CD4-positive, alpha-beta memory T cell (primary cell): Measurements from ENCODE around the gene CAMK4. TPM values are rescaled to one million over a fixed set of nuclear protein-coding genes. Genes with fewer than 3 reads are reported as not detected.
"Not testable (repeated sequence)": the region's sequence is repeated elsewhere in the genome, so short reads cannot be mapped to it uniquely, and the experiment has no call there.

Experiments used
- CTCF ChIA-PET: fragments of 350-600 bp; sonication (Branson Sonifier 250); formaldehyde crosslinking; loops from one replicate; lab custom pipeline; 2021; ENCODE audit warnings: inconsistent platforms; ENCODE audit not compliant: partially characterized antibody; lab: Charles Lee
- POLR2A ChIA-PET: fragments of 350-600 bp; sonication (Branson Sonifier 250); formaldehyde crosslinking; loops from one replicate; lab custom pipeline; 2021; ENCODE audit not compliant: partially characterized antibody; lab: Charles Lee
- DNase-seq, 5 donors: peaks; one replicate each; pipeline versions ENCODE4 v3.0.0 to v3.0.0-alpha.2; 2020 to 2022; ENCODE audit warnings: mixed read lengths in 1 of 5
- H3K27ac ChIP-seq: one replicate; pipeline ENCODE4 v1.7.0; 2013; ENCODE audit warnings: low read depth, low read length
- H3K27me3 ChIP-seq: 2 replicates; pipeline ENCODE4 v1.7.0; 2013; ENCODE audit warnings: mild to moderate bottlenecking, low read length, moderate library complexity; ENCODE audit not compliant: insufficient read depth
- H3K36me3 ChIP-seq: 2 replicates; pipeline ENCODE4 v1.7.0; 2013; ENCODE audit warnings: mild to moderate bottlenecking, low read length, moderate library complexity; ENCODE audit not compliant: insufficient read depth
- H3K4me1 ChIP-seq: 2 replicates; pipeline ENCODE4 v1.7.0; 2013; ENCODE audit warnings: mild to moderate bottlenecking, low read length, moderate library complexity; ENCODE audit not compliant: insufficient read depth
- H3K4me3 ChIP-seq, 2 donors: one replicate each; pipeline ENCODE4 v1.7.0; 2013; ENCODE audit warnings: low read length in 2 of 2, mild to moderate bottlenecking in 1 of 2
- H3K9me3 ChIP-seq, 2 donors: one replicate each; pipeline ENCODE4 v1.7.0; 2013; ENCODE audit warnings: low read length in 2 of 2, control low read depth in 1 of 2; ENCODE audit not compliant: control insufficient read depth in 1 of 2
- H3K27ac Mint-ChIP-seq, 7 donors: one replicate each; pipeline ENCODE4 v1.8.0; 2020 to 2021; ENCODE audit warnings: mixed read lengths in 7 of 7, mild to moderate bottlenecking in 6 of 7, inconsistent platforms in 3 of 7, moderate library complexity in 3 of 7
- H3K27me3 Mint-ChIP-seq, 2 donors: one replicate each; pipeline ENCODE4 v1.8.0; 2020 to 2021; ENCODE audit warnings: mixed read lengths in 2 of 2
- H3K36me3 Mint-ChIP-seq, 2 donors: one replicate each; pipeline ENCODE4 v1.8.0; 2020 to 2021; ENCODE audit warnings: mixed read lengths in 2 of 2, inconsistent platforms in 1 of 2, mild to moderate bottlenecking in 1 of 2
- H3K4me1 Mint-ChIP-seq, 4 donors: one replicate each; pipeline ENCODE4 v1.8.0; 2020 to 2021; ENCODE audit warnings: mixed read lengths in 4 of 4, mild to moderate bottlenecking in 1 of 4
- H3K4me3 Mint-ChIP-seq, 8 donors: one replicate each; pipeline ENCODE4 v1.8.0; 2020 to 2021; ENCODE audit warnings: mixed read lengths in 8 of 8, mild to moderate bottlenecking in 7 of 8, moderate library complexity in 6 of 8, inconsistent platforms in 3 of 8
- H3K9me3 Mint-ChIP-seq, 8 donors: one replicate each; pipeline ENCODE4 v1.8.0; 2020 to 2021; ENCODE audit warnings: mixed read lengths in 8 of 8, mild to moderate bottlenecking in 5 of 8, inconsistent platforms in 3 of 8, moderate library complexity in 1 of 8
- intact Hi-C: fragments of 100-400 bp; cut with micrococcal nuclease; formaldehyde crosslinking; loops from one replicate; pipeline ENCODE4 v1.15.1; 2023
- polyA plus RNA-seq, 2 donors: library from polyadenylated mRNA; unstranded; fragments of 300-500 nt; fragmentation: Illumina TruSeq; gene quantifications; one replicate each; pipeline ENCODE4 v1.2.3, GENCODE V29; 2021
- total RNA-seq, 2 experiments: library from RNA; stranded (reverse); gene quantifications; one replicate each; pipeline ENCODE4 v1.2.3, GENCODE V29; 2021

The CAMK4 gene
- total and polyA plus RNA-seq, 4 experiments from 2014 or later, result 84.3 to 257 (median 165) TPM

DNA sequence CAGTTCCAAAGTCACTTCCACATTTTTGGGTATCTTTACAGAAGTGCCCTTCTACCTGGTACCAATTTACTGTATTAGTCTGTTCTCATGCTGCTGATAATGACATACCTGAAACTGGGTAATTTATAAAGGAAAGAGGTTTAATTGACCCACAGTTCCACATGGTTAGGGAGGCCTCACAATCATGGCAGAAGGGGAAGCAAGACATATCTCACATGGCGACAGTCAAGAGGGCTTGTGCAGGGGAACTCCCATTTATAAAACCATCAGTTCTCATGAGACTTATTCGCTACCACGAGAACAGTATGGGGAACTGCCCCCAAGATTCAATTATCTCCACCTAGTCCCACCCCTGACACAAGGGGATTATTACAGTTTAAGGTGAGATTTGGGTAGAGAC lies 185.9 kb downstream of the CAMK4 start:
- not testable (repeated sequence) for H3K4me3 Mint-ChIP-seq

DNA sequence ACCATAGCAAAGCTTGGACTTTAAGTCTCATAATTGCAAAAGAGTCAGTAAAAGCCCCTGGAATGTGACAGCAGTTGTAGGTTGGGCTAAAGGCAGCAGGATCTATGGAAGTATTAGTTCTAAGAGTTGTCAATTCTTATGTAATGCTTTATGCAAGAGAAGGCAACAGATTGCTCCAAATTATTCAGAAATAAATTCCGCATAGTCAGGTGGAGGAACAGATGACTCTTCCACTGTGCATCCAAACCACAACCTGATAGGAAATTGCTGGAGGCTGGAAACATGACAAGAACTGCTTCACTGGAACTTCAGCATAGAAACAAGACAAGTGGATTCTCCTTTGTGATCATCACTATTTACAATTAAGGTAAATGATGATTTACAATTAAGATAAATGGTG lies 187.1 kb downstream of the CAMK4 start:
- H3K36me3 Mint-ChIP-seq, result peaks cover 50 to 64% of the 10 kb centered on the region in 2 donors
- no peak overlapping the region for H3K27ac ChIP-seq
- ChIA-PET POLR2A (no interaction called here), CTCF (no interaction called here)
- peak overlapping the region in 1 of 7 donors; percentile 16 for H3K27ac Mint-ChIP-seq
- no peaks in the 10 kb centered on the region for H3K27me3 ChIP-seq
- H3K4me3 ChIP-seq, result no peak overlapping the region
- no peaks in the 10 kb centered on the region for H3K9me3 ChIP-seq
- peaks cover 0 to 6% (median 1%) of the 10 kb centered on the region in 8 donors for H3K9me3 Mint-ChIP-seq
- peaks cover 3% of the 10 kb centered on the region for H3K36me3 ChIP-seq
- no peak for DNase-seq
- intact Hi-C loops, result no loop called here
- H3K4me1 Mint-ChIP-seq, result peaks cover 0 to 12% (median 8%) of the 10 kb centered on the region in 4 donors
- no peaks in the 10 kb centered on the region for H3K27me3 Mint-ChIP-seq
- H3K4me1 ChIP-seq, result no peaks in the 10 kb centered on the region
- no peak overlapping the region for H3K4me3 Mint-ChIP-seq

More for the DNA sequence above, 185.9 kb downstream of the CAMK4 start:
- CTCF ChIA-PET, H3K27me3 ChIP-seq, H3K9me3 ChIP-seq, POLR2A ChIA-PET, H3K4me3 ChIP-seq, intact Hi-C loops, H3K27me3 Mint-ChIP-seq, H3K27ac ChIP-seq, H3K36me3 ChIP-seq, H3K9me3 Mint-ChIP-seq, DNase-seq, H3K4me1 ChIP-seq: not testable (repeated sequence)
- Mint-ChIP-seq H3K4me1 (peaks cover 0 to 16% (median 11%) of the 10 kb centered on the region in 4 donors), H3K27ac (peak overlapping the region in 4 of 7 donors; percentile 7 to 74 (median 46)), H3K36me3 (peaks cover 55 to 73% of the 10 kb centered on the region in 2 donors)

DNA sequence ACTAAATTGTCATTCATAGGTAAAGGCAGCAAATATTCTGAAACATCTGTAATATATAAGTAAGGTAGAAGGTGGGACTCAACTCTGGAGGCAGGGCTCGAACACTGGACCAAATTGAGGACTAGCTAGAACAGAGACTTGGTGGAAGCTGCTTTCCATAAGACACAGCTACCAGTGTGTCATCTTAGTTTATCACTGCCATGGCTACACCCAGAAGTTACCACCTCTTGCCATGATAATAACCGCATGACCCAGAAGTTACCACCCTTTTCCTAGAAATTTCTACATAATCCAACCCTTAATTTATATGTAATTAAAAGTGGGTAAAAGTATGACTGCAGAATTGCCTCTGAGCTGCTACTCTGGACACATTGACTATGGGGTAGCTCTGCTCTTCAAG lies 188.4 kb downstream of the CAMK4 start:
- H3K4me3 Mint-ChIP-seq, result no peak overlapping the region
- POLR2A ChIA-PET, result interaction anchor here (0.9 kb wide), 1 partner anchor 68 kb away, joined by 3 read pairs; no protein-coding TSS in a partner anchor

DNA sequence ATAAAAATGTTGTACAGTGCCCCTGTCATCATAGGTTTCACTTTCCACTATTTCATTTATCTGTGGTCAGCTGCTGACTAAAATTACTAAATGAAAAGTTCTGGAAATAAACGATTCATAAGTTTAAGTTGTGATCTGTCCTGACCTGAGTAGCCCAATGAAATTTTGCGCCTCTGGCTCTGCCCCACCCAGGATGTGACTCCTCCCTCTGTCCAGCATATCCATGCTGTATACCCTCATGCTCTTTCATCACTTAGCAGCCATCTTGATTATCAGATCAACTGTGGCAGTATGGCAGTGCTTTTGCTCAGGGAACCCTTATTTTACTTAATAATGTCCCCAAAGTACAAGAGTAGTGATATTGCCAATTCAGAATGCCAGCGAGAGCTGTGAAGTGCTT lies 190.9 kb downstream of the CAMK4 start:
- Histone ChIP-seq H3K9me3 (no peaks in the 10 kb centered on the region), H3K27me3 (no peaks in the 10 kb centered on the region), H3K4me1 (no peaks in the 10 kb centered on the region), H3K36me3 (peaks cover 3% of the 10 kb centered on the region), H3K4me3 (no peak overlapping the region), H3K27ac (no peak overlapping the region)
- peak overlapping the region in 2 of 7 donors; percentile 1 to 3 for H3K27ac Mint-ChIP-seq
- peaks cover 36 to 47% of the 10 kb centered on the region in 2 donors for H3K36me3 Mint-ChIP-seq
- DNase-seq, result no peak
- H3K4me1 Mint-ChIP-seq, result peaks cover 0 to 4% (median 3%) of the 10 kb centered on the region in 4 donors
- H3K9me3 Mint-ChIP-seq, result peaks cover 0 to 9% (median 5%) of the 10 kb centered on the region in 8 donors
- intact Hi-C loops, result no loop called here
- CTCF ChIA-PET, result no interaction called here
- POLR2A ChIA-PET, result no interaction called here
- H3K27me3 Mint-ChIP-seq, result no peaks in the 10 kb centered on the region
- H3K4me3 Mint-ChIP-seq, result no peak overlapping the region

More for the DNA sequence above, 188.4 kb downstream of the CAMK4 start:
- Histone ChIP-seq H3K4me1 (no peaks in the 10 kb centered on the region), H3K36me3 (peaks cover 3% of the 10 kb centered on the region), H3K9me3 (no peaks in the 10 kb centered on the region), H3K4me3 (no peak overlapping the region), H3K27me3 (no peaks in the 10 kb centered on the region), H3K27ac (no peak overlapping the region)
- no peak overlapping the region for H3K27ac Mint-ChIP-seq
- peaks cover 0 to 4% (median 2%) of the 10 kb centered on the region in 8 donors for H3K9me3 Mint-ChIP-seq
- intact Hi-C loops, result no loop called here
- no peak for DNase-seq
- peaks cover 51 to 60% of the 10 kb centered on the region in 2 donors for H3K36me3 Mint-ChIP-seq
- CTCF ChIA-PET, result no interaction called here
- H3K27me3 Mint-ChIP-seq, result no peaks in the 10 kb centered on the region
- peaks cover 0 to 12% (median 8%) of the 10 kb centered on the region in 4 donors for H3K4me1 Mint-ChIP-seq

DNA sequence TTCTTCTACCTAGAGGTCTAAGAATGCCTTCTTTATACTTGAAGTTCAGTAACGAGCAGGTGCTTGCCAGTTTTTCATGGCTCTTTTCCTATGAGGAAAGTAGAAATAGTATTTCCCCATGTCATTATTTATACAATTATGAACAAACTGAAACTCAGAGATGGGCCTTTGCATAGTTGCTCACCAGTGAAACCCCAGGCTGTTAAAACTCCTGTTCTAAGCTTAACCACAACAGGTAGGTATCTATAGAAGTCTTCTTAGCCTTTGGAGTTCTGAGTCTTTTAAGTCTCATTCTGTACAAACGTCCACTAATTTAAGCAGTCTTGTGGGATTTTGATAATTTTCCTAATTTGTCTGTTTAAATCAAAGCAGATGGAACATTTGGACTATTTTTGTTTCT lies 198.1 kb downstream of the CAMK4 start:
- Mint-ChIP-seq H3K36me3 (peaks cover 38 to 51% of the 10 kb centered on the region in 2 donors), H3K27ac (peak overlapping the region in 1 of 7 donors; percentile 53), H3K4me1 (peaks cover 6 to 23% (median 15%) of the 10 kb centered on the region in 4 donors), H3K9me3 (peaks cover 0 to 9% (median 5%) of the 10 kb centered on the region in 8 donors), H3K4me3 (no peak overlapping the region), H3K27me3 (no peaks in the 10 kb centered on the region)
- POLR2A ChIA-PET, result no interaction called here
- no peaks in the 10 kb centered on the region for H3K27me3 ChIP-seq
- no peaks in the 10 kb centered on the region for H3K36me3 ChIP-seq
- H3K27ac ChIP-seq, result no peak overlapping the region
- no peak for DNase-seq
- intact Hi-C loops, result no loop called here
- H3K4me1 ChIP-seq, result no peaks in the 10 kb centered on the region
- CTCF ChIA-PET, result no interaction called here
- no peaks in the 10 kb centered on the region for H3K9me3 ChIP-seq
- H3K4me3 ChIP-seq, result no peak overlapping the region

DNA sequence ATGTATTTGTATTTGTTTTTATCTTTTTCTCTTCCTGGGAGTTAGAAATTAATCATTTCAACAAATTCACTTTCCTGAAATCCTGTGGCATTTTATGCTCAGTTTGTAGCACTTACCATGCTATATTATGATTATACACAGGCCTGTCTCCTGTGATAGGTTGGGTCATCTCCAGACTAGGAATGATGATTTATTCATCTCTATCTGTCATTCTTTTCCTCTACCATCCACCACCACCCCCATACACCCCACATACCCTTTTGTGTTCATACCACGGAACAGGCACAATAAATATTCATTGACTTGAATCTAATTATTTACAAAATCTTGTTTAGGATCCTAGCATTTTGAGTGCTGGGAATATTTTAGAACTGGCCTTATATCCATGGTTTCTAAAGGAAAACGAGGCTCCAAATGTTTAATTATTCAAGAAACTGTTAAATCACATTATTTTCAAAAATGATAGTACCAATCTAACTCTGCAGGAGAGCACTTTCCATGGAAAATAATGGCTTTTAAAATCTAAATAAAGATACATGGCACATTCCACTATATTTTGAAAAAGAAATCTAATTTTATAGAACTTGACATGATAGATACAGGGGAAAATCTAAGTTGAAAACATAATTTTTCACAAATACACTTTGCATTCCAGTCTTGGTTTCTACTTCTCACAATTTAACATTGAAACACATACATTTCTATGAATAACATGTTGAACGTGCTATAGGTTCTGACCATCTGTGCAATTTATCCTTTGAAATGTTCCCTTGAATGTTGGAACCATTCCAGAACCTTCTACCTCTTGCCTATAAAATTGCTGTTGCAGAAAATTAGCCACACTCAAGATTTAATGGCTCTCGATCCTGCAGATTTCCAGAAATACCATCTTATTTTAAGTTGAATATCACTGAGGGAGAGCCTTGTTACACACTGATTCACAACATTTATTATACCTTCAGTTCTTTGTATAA lies 198.8 kb downstream of the CAMK4 start:
- H3K4me3 Mint-ChIP-seq, result no peak overlapping the region
- intact Hi-C loops, result no loop called here
- Histone ChIP-seq H3K27me3 (no peaks in the 10 kb centered on the region), H3K4me1 (no peaks in the 10 kb centered on the region), H3K36me3 (no peaks in the 10 kb centered on the region), H3K9me3 (no peaks in the 10 kb centered on the region), H3K27ac (no peak overlapping the region), H3K4me3 (no peak overlapping the region)
- DNase-seq, result no peak
- H3K27ac Mint-ChIP-seq, result peak overlapping the region in 1 of 7 donors; percentile 22
- peaks cover 0 to 5% (median 2%) of the 10 kb centered on the region in 8 donors for H3K9me3 Mint-ChIP-seq
- no peaks in the 10 kb centered on the region for H3K27me3 Mint-ChIP-seq
- ChIA-PET POLR2A (no interaction called here), CTCF (no interaction called here)
- H3K36me3 Mint-ChIP-seq, result peaks cover 39 to 52% of the 10 kb centered on the region in 2 donors
- peaks cover 14 to 31% (median 17%) of the 10 kb centered on the region in 4 donors for H3K4me1 Mint-ChIP-seq

DNA sequence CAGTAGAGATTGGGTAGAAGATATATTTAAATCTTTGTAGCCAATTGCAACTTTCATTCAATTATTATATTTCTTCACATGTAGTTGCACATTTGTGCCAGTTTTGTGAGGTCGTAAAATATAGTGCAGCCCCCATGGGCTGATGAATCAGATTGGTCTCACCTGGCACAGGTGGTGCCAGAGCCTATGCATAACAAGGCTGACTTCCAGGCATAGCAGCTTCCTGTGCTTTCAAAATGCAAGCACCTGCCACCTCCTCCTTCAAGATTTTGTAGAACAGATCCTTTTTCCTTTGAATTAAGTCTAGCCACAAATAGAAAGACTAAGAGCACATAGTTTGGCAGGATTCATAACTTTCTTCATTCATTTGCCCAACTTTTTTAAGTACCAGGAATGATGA lies 201.0 kb downstream of the CAMK4 start:
- Histone ChIP-seq H3K4me3 (no peak overlapping the region), H3K27me3 (no peaks in the 10 kb centered on the region), H3K27ac (no peak overlapping the region), H3K4me1 (peaks cover 4% of the 10 kb centered on the region), H3K36me3 (no peaks in the 10 kb centered on the region), H3K9me3 (no peaks in the 10 kb centered on the region)
- ChIA-PET POLR2A (interaction anchor here (0.8 kb wide), 1 partner anchor 9 kb away, joined by 3 read pairs; no protein-coding TSS in a partner anchor), CTCF (no interaction called here)
- Mint-ChIP-seq H3K4me1 (peaks cover 24 to 48% (median 31%) of the 10 kb centered on the region in 4 donors), H3K4me3 (no peak overlapping the region), H3K36me3 (peaks cover 44 to 49% of the 10 kb centered on the region in 2 donors), H3K27me3 (no peaks in the 10 kb centered on the region), H3K9me3 (peaks cover 0 to 7% (median 0%) of the 10 kb centered on the region in 8 donors), H3K27ac (no peak overlapping the region)
- no peak for DNase-seq
- intact Hi-C loops, result no loop called here
